OCI-LY1 (cell line): ENCODE measurements around the gene PTGDR.

Experiments
- CTCF ChIP-seq: fragments of 200-600 bp; sonication (generic), shearing (Covaris generic); IDR thresholded peaks from 2 replicates; pipeline ENCODE4 v1.5.1; 2017; ENCODE audit warnings: mild to moderate bottlenecking, antibody characterized with exemption, low read length, moderate library complexity, mixed read lengths
- EZH2 ChIP-seq: fragments of 200-600 bp; sonication (generic), shearing (Covaris generic); IDR thresholded peaks from 2 replicates; pipeline ENCODE4 v1.8.0; 2017; ENCODE audit warnings: borderline replicate concordance, mixed run types, mild to moderate bottlenecking, antibody characterized with exemption, low read length, moderate library complexity, mixed read lengths

GRCh38 chr14:52279408-52279807, 11.9 kb downstream of the PTGDR start:
- no peak for TF ChIP-seq EZH2
- no peak for TF ChIP-seq CTCF
